ENCODE measurements around the gene SKIC2.

- TF ChIP-seq CTCF (IDR thresholded peaks at IDR 0.05), result no peak
- no peak for TF ChIP-seq POLR2A (IDR thresholded peaks at IDR 0.05)
Observed at GRCh38 chr6:31935823-31936222, 23.2 kb upstream of the SKIC2 start.
